ENCODE measurements around the gene MISP.

Gene MISP

GRCh38 chr19:808423-808775, 57.5 kb downstream of the MISP start:
- DNase-seq (ENCODE audit: low spot score): no peak

GRCh38 chr19:810077-810855, 59.4 kb downstream of the MISP start:
- no peak for DNase-seq (ENCODE audit: low spot score)

- DNase-seq (ENCODE audit: low spot score): no peak
Observed at GRCh38 chr19:810883-811489, 60.1 kb downstream of the MISP start.

- no peak for DNase-seq (ENCODE audit: low spot score)
Observed at GRCh38 chr19:811506-812048, 60.7 kb downstream of the MISP start.

- no peak for DNase-seq (ENCODE audit: low spot score)
Observed at GRCh38 chr19:812049-812746, 61.3 kb downstream of the MISP start.

GRCh38 chr19:812747-813218, 61.9 kb downstream of the MISP start:
- no peak for DNase-seq (ENCODE audit: low spot score)

GRCh38 chr19:813219-814151, 62.6 kb downstream of the MISP start:
- DNase-seq (ENCODE audit: low spot score): no peak

All from hematopoietic multipotent progenitor cell treated with erythropoietin and hydrocortisone succinate and interleukin-3 and kit ligand, for 15 days (in vitro differentiated cells).